ENCODE data around the gene TTLL3.
A peak's percentile ranks its signal among the peaks of the same experiment; 100 is the strongest.

The TTLL3 gene

GRCh38 chr3:9820543-9820942, 10.5 kb downstream of the TTLL3 start:
- no peak for TF ChIP-seq ESRRG (CRISPR knock-in tag; IDR thresholded peaks at IDR 0.05)
- no peak for TF ChIP-seq ZC3H10 (CRISPR knock-in tag; IDR thresholded peaks at IDR 0.05)
- no peak for TF ChIP-seq CSDC2 (CRISPR knock-in tag; IDR thresholded peaks at IDR 0.05)
- no peak for TF ChIP-seq RARB (CRISPR knock-in tag; IDR thresholded peaks at IDR 0.05)
- no peak for TF ChIP-seq GLIS3 (CRISPR knock-in tag; IDR thresholded peaks at IDR 0.05)
- no peak for TF ChIP-seq TCF4 (CRISPR knock-in tag; IDR thresholded peaks at IDR 0.05; ENCODE audit: borderline replicate concordance)
- no peak for TF ChIP-seq PPARA (CRISPR knock-in tag; IDR thresholded peaks at IDR 0.05; ENCODE audit: borderline replicate concordance)
- peak; percentile 9; the same call in 2 of the 3 replicates for ATAC-seq

DNA sequence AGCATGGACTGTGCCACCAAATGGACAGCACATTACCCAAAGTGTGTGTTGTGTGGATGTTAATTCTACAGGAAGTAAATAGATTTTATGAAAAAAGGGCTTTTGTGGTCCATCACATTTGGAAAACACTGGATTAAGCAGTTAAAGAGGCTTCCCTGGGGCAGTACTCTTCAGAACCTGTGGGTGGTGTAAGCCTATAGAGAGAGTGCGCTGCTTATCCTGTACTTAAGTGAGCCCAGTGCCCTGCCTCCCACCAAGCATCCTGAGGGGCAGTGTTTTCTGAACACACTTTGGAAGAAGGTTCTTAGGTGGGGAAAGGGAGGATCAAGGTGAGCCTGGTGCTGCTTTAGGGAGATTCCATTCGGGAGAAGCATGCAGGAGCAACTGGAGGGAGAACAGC, 10.9 kb downstream of the TTLL3 start:
- peak; percentile 85 for ATAC-seq
- no peak for TF ChIP-seq ZNF70 (CRISPR knock-in tag; IDR thresholded peaks at IDR 0.05)
- TF ChIP-seq PATZ1 (CRISPR knock-in tag; IDR thresholded peaks at IDR 0.05; ENCODE audit: borderline replicate concordance) = no peak
- TF ChIP-seq ZNF565 (CRISPR knock-in tag; conservative IDR thresholded peaks at IDR 0.05; ENCODE audit: low read depth) = no peak
- no peak for TF ChIP-seq GLIS3 (CRISPR knock-in tag; IDR thresholded peaks at IDR 0.05)
- TF ChIP-seq SNAI2 (CRISPR knock-in tag; IDR thresholded peaks at IDR 0.05) = no peak
- no peak for TF ChIP-seq TOX (CRISPR knock-in tag; IDR thresholded peaks at IDR 0.05; ENCODE audit: borderline replicate concordance)
- TF ChIP-seq RARB (CRISPR knock-in tag; IDR thresholded peaks at IDR 0.05) = no peak
- no peak for TF ChIP-seq ARNTL (CRISPR knock-in tag; IDR thresholded peaks at IDR 0.05; ENCODE audit: borderline replicate concordance, low read depth)
- no peak for TF ChIP-seq BACH2 (CRISPR knock-in tag; IDR thresholded peaks at IDR 0.05; ENCODE audit: borderline replicate concordance)
- TF ChIP-seq ZFP30 (CRISPR knock-in tag; IDR thresholded peaks at IDR 0.05) = no peak
- no peak for TF ChIP-seq CSDC2 (CRISPR knock-in tag; IDR thresholded peaks at IDR 0.05)
- TF ChIP-seq OSR1 (CRISPR knock-in tag; IDR thresholded peaks at IDR 0.05) = no peak
- TF ChIP-seq PPARA (CRISPR knock-in tag; IDR thresholded peaks at IDR 0.05; ENCODE audit: borderline replicate concordance) = no peak
- no peak for TF ChIP-seq ZC3H10 (CRISPR knock-in tag; IDR thresholded peaks at IDR 0.05)
- no peak for TF ChIP-seq ESRRG (CRISPR knock-in tag; IDR thresholded peaks at IDR 0.05)
- TF ChIP-seq, protein P1, sequence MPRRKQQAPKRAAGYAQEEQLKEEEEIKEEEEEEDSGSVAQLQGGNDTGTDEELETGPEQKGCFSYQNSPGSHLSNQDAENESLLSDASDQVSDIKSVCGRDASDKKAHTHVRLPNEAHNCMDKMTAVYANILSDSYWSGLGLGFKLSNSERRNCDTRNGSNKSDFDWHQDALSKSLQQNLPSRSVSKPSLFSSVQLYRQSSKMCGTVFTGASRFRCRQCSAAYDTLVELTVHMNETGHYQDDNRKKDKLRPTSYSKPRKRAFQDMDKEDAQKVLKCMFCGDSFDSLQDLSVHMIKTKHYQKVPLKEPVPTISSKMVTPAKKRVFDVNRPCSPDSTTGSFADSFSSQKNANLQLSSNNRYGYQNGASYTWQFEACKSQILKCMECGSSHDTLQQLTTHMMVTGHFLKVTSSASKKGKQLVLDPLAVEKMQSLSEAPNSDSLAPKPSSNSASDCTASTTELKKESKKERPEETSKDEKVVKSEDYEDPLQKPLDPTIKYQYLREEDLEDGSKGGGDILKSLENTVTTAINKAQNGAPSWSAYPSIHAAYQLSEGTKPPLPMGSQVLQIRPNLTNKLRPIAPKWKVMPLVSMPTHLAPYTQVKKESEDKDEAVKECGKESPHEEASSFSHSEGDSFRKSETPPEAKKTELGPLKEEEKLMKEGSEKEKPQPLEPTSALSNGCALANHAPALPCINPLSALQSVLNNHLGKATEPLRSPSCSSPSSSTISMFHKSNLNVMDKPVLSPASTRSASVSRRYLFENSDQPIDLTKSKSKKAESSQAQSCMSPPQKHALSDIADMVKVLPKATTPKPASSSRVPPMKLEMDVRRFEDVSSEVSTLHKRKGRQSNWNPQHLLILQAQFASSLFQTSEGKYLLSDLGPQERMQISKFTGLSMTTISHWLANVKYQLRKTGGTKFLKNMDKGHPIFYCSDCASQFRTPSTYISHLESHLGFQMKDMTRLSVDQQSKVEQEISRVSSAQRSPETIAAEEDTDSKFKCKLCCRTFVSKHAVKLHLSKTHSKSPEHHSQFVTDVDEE (CRISPR knock-in tag; IDR thresholded peaks at IDR 0.05) = no peak
- no peak for TF ChIP-seq CREB5 (CRISPR knock-in tag; IDR thresholded peaks at IDR 0.05; ENCODE audit: low read depth)
- TF ChIP-seq ZFP3 (CRISPR knock-in tag; IDR thresholded peaks at IDR 0.05) = no peak

DNA sequence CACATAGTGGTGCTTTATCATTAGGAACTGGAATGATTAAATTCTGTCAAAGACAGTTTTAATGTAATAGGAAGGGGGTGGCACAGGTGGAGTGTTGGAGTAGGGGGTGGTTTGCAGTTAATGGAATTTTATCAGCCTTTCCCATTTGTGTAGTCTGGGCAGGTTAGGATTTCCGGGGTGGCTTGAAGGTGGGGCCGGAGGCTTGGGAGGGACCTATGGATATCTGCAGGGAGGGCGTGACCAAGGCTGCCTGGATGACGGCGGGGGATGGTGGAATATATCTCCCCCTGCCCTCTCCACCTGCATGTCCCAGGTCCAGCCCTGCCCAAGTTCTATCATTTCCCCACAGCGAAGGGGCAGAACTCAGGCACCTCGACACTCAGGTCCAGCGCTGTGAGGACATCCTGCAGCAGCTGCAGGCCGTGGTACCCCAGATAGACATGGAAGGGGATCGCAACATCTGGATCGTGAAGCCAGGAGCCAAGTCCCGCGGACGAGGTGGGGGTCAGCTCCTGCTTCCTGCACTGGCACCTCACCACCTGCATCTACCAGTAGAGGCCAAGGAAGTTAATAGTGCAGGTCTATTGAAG, 15.5 kb downstream of the TTLL3 start:
- TF ChIP-seq ZNF8 (CRISPR knock-in tag; IDR thresholded peaks at IDR 0.05) = no peak
- no peak for TF ChIP-seq CSDC2 (CRISPR knock-in tag; IDR thresholded peaks at IDR 0.05)
- TF ChIP-seq BACH2 (CRISPR knock-in tag; IDR thresholded peaks at IDR 0.05; ENCODE audit: borderline replicate concordance) = no peak
- TF ChIP-seq ZNF70 (CRISPR knock-in tag; IDR thresholded peaks at IDR 0.05) = no peak
- no peak for TF ChIP-seq ZFP3 (CRISPR knock-in tag; IDR thresholded peaks at IDR 0.05)
- no peak for ATAC-seq

- ATAC-seq = peak; percentile 80
- TF ChIP-seq ZNF8 (CRISPR knock-in tag; IDR thresholded peaks at IDR 0.05) (no peak), RARB (CRISPR knock-in tag; IDR thresholded peaks at IDR 0.05) (no peak), SNAI2 (CRISPR knock-in tag; IDR thresholded peaks at IDR 0.05) (no peak), ZNF565 (CRISPR knock-in tag; conservative IDR thresholded peaks at IDR 0.05; ENCODE audit: low read depth) (no peak), TOX (CRISPR knock-in tag; IDR thresholded peaks at IDR 0.05; ENCODE audit: borderline replicate concordance) (no peak), ZFP30 (CRISPR knock-in tag; IDR thresholded peaks at IDR 0.05) (no peak), PATZ1 (CRISPR knock-in tag; IDR thresholded peaks at IDR 0.05; ENCODE audit: borderline replicate concordance) (no peak), OSR1 (CRISPR knock-in tag; IDR thresholded peaks at IDR 0.05) (no peak), ZNF70 (CRISPR knock-in tag; IDR thresholded peaks at IDR 0.05) (no peak), ZFP3 (CRISPR knock-in tag; IDR thresholded peaks at IDR 0.05) (no peak), BACH2 (CRISPR knock-in tag; IDR thresholded peaks at IDR 0.05; ENCODE audit: borderline replicate concordance) (no peak), PPARA (CRISPR knock-in tag; IDR thresholded peaks at IDR 0.05; ENCODE audit: borderline replicate concordance) (no peak), TCF4 (CRISPR knock-in tag; IDR thresholded peaks at IDR 0.05; ENCODE audit: borderline replicate concordance) (no peak)
- TF ChIP-seq, protein P2, sequence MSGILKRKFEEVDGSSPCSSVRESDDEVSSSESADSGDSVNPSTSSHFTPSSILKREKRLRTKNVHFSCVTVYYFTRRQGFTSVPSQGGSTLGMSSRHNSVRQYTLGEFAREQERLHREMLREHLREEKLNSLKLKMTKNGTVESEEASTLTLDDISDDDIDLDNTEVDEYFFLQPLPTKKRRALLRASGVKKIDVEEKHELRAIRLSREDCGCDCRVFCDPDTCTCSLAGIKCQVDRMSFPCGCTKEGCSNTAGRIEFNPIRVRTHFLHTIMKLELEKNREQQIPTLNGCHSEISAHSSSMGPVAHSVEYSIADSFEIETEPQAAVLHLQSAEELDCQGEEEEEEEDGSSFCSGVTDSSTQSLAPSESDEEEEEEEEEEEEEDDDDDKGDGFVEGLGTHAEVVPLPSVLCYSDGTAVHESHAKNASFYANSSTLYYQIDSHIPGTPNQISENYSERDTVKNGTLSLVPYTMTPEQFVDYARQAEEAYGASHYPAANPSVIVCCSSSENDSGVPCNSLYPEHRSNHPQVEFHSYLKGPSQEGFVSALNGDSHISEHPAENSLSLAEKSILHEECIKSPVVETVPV (CRISPR knock-in tag; IDR thresholded peaks at IDR 0.05) = no peak
- TF ChIP-seq, protein P3, sequence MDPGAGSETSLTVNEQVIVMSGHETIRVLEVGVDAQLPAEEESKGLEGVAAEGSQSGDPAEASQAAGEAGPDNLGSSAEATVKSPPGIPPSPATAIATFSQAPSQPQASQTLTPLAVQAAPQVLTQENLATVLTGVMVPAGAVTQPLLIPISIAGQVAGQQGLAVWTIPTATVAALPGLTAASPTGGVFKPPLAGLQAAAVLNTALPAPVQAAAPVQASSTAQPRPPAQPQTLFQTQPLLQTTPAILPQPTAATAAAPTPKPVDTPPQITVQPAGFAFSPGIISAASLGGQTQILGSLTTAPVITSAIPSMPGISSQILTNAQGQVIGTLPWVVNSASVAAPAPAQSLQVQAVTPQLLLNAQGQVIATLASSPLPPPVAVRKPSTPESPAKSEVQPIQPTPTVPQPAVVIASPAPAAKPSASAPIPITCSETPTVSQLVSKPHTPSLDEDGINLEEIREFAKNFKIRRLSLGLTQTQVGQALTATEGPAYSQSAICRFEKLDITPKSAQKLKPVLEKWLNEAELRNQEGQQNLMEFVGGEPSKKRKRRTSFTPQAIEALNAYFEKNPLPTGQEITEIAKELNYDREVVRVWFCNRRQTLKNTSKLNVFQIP (CRISPR knock-in tag; IDR thresholded peaks at IDR 0.05; ENCODE audit: borderline replicate concordance, low read depth) = no peak
Observed at GRCh38 chr3:9826815-9827573, 16.9 kb downstream of the TTLL3 start.
